Breast epithelium (tissue), 3 donors: ENCODE measurements around the gene MAPKAP1.

Experiments used
- POLR2A ChIP-seq: fragments of 450-650 bp; IDR thresholded peaks from one replicate; pipeline ENCODE4 v1.6.1; 2016; ENCODE audit warnings: antibody characterized with exemption, mild to moderate bottlenecking, moderate library complexity
- POLR2AphosphoS5 ChIP-seq, 3 donors: sonication (generic); formaldehyde crosslinking; IDR thresholded peaks; one replicate each; pipeline ENCODE4 v1.6.1; 2017; ENCODE audit warnings: antibody characterized with exemption in 3 of 3
- TF ChIP-seq, protein P1 (sequence below), 3 donors: fragments of 450-650 bp; IDR thresholded peaks; one replicate each; pipeline ENCODE4 v1.5.1; 2016 to 2017; ENCODE audit warnings: antibody characterized with exemption in 3 of 3, mild to moderate bottlenecking in 3 of 3, moderate library complexity in 3 of 3

DNA sequence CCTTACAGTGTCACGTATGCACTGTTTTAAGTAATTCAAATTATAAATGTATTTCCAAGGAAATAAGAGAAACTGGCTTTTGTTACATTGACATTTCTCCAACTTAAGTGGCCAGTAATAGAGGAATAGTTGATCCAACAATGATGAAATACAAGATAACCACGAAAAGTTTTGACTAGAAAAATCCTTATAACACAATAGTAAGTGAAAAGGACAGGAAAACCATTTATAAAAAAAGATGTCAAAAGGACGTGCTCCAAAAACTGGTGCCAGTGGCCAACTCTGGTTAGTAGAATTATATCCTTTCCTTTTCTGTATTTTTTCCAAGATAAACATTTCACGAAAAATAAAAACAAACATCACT is 234.5 kb downstream of the MAPKAP1 start:
- TF ChIP-seq, protein P1, sequence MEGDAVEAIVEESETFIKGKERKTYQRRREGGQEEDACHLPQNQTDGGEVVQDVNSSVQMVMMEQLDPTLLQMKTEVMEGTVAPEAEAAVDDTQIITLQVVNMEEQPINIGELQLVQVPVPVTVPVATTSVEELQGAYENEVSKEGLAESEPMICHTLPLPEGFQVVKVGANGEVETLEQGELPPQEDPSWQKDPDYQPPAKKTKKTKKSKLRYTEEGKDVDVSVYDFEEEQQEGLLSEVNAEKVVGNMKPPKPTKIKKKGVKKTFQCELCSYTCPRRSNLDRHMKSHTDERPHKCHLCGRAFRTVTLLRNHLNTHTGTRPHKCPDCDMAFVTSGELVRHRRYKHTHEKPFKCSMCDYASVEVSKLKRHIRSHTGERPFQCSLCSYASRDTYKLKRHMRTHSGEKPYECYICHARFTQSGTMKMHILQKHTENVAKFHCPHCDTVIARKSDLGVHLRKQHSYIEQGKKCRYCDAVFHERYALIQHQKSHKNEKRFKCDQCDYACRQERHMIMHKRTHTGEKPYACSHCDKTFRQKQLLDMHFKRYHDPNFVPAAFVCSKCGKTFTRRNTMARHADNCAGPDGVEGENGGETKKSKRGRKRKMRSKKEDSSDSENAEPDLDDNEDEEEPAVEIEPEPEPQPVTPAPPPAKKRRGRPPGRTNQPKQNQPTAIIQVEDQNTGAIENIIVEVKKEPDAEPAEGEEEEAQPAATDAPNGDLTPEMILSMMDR (IDR thresholded peaks at IDR 0.05) = no peak
- TF ChIP-seq POLR2A (no peak), POLR2AphosphoS5 (IDR thresholded peaks at IDR 0.05) (no peak)
